Lung (tissue), 12 donors: ENCODE measurements around the gene PIF1. TPM values are rescaled to one million over a fixed set of nuclear protein-coding genes. Genes with fewer than 3 reads are reported as not detected.

Source experiments
- ATAC-seq: fragments of 200-7000 bp; cut with Tn5 transposase; one replicate; pipeline ENCODE4 v1.9.1; 2020; ENCODE audit warnings: moderate number of reproducible peaks; ENCODE audit not compliant: insufficient read depth, low FRiP score
- DNase-seq, 3 donors: peaks; one replicate each; pipeline ENCODE4 v3.0.0-alpha.2; 2013 to 2017
- H3K27ac ChIP-seq, 2 donors: one replicate each; pipeline ENCODE4 v1.5.1; 2013; ENCODE audit warnings: mild to moderate bottlenecking in 2 of 2, moderate library complexity in 2 of 2, control low read depth in 1 of 2, inconsistent platforms in 1 of 2, low read depth in 1 of 2, low read length in 1 of 2
- H3K27me3 ChIP-seq, 3 donors: one replicate each; pipeline ENCODE4 v1.5.1; 2013; ENCODE audit warnings: low read length in 2 of 3; ENCODE audit not compliant: control insufficient read depth in 3 of 3, insufficient read depth in 3 of 3
- H3K36me3 ChIP-seq, 4 donors: one replicate each; pipeline ENCODE4 v1.5.1; 2013; ENCODE audit warnings: low read length in 4 of 4, mild to moderate bottlenecking in 1 of 4, moderate library complexity in 1 of 4; ENCODE audit not compliant: control insufficient read depth in 4 of 4, insufficient read depth in 4 of 4
- H3K4me1 ChIP-seq, 5 donors: one replicate each; pipeline ENCODE4 v1.5.1; 2013; ENCODE audit warnings: low read length in 5 of 5, mild to moderate bottlenecking in 2 of 5, moderate library complexity in 1 of 5; ENCODE audit not compliant: control insufficient read depth in 5 of 5, insufficient read depth in 5 of 5
- H3K4me3 ChIP-seq: one replicate; pipeline ENCODE4 v1.5.1; 2013; ENCODE audit warnings: mild to moderate bottlenecking, control low read depth, moderate library complexity
- H3K9ac ChIP-seq, 2 donors: one replicate each; pipeline ENCODE4 v1.5.1; 2013; ENCODE audit warnings: low read length in 2 of 2, control low read depth in 1 of 2; ENCODE audit not compliant: insufficient read depth in 1 of 2
- H3K9me3 ChIP-seq, 4 donors: one replicate each; pipeline ENCODE4 v1.5.1; 2013; ENCODE audit warnings: low read length in 3 of 4, mild to moderate bottlenecking in 1 of 4, moderate library complexity in 1 of 4; ENCODE audit not compliant: control insufficient read depth in 4 of 4, insufficient read depth in 3 of 4
- WGBS, 2 donors: extraction: QIAGEN DNeasy Blood & Tissue Kit; methylation state at CpG; one replicate each; pipeline ENCODE4 v1.1.7; 2013; 5-methylcytosine and 5-hydroxymethylcytosine counted together
- polyA plus RNA-seq, 2 donors: library from polyadenylated mRNA; stranded (reverse); fragments of 200-250 nt; gene quantifications; one replicate each; pipeline ENCODE4 v1.2.1, GENCODE V29; 2013
- total RNA-seq, 2 donors: library from RNA; depleted of rRNA in 1 of 2; stranded (reverse); fragments of >200 nt in 1 of 2; gene quantifications; one replicate each; pipeline ENCODE4 v1.2.1, GENCODE V29; 2014 to 2021
- TF ChIP-seq, protein P1 (sequence below): IDR thresholded peaks from 2 replicates; pipeline ENCODE4 v1.5.1; 2012; ENCODE audit warnings: mild to moderate bottlenecking; ENCODE audit errors: control extremely low read depth, extremely low read depth
- donor health status: control.
- donor health status: control.
- donor health status: Bipolar disorder and iron deficiency.
- donor health status: healthy.
- donor health status: DM: yes; HTN: yes; CAD: no.

The PIF1 gene
- total and polyA plus RNA-seq, 4 donors, result 1.1 to 2.4 (median 1.2) TPM

DNA sequence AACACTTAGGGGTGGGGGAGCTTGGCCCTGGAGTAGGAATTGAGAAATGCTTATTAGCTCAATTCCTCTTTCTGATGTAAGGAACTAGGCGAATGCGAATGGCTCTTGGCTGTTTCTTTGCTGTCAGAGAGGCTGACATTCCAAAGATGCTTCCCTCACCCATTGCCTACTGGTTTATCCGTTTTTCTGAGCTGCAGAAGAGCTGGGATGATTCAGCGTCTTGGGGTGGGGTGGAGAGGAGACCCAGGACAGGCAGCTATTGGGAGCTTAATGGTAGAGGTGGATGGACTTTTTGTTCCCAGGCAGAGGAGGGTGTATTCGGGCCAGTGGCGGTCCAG is 26.0 kb upstream of the PIF1 start:
- no peaks in the 10 kb centered on the region for H3K9me3 ChIP-seq
- H3K4me3 ChIP-seq, result no peak overlapping the region
- DNase-seq (peak; percentile 75 to 91 (median 82)), ATAC-seq (peak; percentile 37)
- peak overlapping the region in 1 of 2 donors; percentile 71 for H3K27ac ChIP-seq
- H3K9ac ChIP-seq, result no peak overlapping the region
- H3K27me3 ChIP-seq, result no peaks in the 10 kb centered on the region
- H3K4me1 ChIP-seq, result peaks cover 0 to 50% (median 30%) of the 10 kb centered on the region in 5 donors
- TF ChIP-seq, protein P1, sequence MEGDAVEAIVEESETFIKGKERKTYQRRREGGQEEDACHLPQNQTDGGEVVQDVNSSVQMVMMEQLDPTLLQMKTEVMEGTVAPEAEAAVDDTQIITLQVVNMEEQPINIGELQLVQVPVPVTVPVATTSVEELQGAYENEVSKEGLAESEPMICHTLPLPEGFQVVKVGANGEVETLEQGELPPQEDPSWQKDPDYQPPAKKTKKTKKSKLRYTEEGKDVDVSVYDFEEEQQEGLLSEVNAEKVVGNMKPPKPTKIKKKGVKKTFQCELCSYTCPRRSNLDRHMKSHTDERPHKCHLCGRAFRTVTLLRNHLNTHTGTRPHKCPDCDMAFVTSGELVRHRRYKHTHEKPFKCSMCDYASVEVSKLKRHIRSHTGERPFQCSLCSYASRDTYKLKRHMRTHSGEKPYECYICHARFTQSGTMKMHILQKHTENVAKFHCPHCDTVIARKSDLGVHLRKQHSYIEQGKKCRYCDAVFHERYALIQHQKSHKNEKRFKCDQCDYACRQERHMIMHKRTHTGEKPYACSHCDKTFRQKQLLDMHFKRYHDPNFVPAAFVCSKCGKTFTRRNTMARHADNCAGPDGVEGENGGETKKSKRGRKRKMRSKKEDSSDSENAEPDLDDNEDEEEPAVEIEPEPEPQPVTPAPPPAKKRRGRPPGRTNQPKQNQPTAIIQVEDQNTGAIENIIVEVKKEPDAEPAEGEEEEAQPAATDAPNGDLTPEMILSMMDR, result no peak
- 53 to 56% methylated on average over 6 of the region's 6 CpGs for WGBS, 2 donors
- peaks cover 0 to 39% (median 17%) of the 10 kb centered on the region in 4 donors for H3K36me3 ChIP-seq

DNA sequence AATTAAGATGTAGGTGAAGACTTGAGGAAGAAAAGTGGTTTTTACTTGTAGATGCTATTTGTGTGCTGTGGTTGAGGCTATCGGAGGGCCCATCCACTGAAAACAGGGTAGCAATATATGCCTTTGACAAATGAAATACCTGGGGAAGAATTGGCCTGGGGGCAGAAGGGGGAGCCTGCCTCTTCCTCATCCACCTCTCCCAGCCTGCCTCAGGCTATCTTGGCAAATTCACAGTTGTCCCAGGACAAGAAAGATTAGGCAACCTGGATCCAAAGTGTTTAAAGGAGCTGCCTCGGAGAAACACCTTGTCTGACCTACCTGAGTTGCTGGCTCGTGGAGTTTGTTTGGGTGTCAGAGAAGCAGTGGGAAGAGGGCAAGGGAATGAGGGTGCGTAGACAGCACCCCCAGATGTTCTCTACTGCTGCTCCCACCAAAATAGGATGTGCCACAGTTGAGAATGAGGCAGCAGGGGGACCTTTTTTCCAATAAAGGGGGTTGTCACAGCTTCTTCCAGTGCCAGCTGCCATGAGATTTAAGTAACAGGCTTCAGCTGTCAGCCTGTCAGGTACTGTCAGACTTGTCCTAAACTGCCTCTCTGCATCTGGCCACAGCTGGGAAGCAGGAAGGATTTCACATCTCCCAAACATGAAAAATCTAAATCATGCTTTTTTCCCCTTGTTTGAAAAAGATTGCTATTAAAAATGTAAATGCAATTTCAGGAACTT is 25.5 kb upstream of the PIF1 start:
- Histone ChIP-seq H3K27ac (peak overlapping the region in 1 of 2 donors; percentile 46), H3K36me3 (peaks cover 0 to 34% (median 18%) of the 10 kb centered on the region in 4 donors), H3K27me3 (no peaks in the 10 kb centered on the region), H3K9me3 (no peaks in the 10 kb centered on the region), H3K4me3 (no peak overlapping the region), H3K4me1 (peaks cover 0 to 46% (median 27%) of the 10 kb centered on the region in 5 donors), H3K9ac (peak overlapping the region in 1 of 2 donors; percentile 70)
- 70 to 73% methylated on average over 4 of the region's 4 CpGs for WGBS, 2 donors
- ATAC-seq, result no peak
- no peak for DNase-seq
- TF ChIP-seq, protein P1, result no peak

DNA sequence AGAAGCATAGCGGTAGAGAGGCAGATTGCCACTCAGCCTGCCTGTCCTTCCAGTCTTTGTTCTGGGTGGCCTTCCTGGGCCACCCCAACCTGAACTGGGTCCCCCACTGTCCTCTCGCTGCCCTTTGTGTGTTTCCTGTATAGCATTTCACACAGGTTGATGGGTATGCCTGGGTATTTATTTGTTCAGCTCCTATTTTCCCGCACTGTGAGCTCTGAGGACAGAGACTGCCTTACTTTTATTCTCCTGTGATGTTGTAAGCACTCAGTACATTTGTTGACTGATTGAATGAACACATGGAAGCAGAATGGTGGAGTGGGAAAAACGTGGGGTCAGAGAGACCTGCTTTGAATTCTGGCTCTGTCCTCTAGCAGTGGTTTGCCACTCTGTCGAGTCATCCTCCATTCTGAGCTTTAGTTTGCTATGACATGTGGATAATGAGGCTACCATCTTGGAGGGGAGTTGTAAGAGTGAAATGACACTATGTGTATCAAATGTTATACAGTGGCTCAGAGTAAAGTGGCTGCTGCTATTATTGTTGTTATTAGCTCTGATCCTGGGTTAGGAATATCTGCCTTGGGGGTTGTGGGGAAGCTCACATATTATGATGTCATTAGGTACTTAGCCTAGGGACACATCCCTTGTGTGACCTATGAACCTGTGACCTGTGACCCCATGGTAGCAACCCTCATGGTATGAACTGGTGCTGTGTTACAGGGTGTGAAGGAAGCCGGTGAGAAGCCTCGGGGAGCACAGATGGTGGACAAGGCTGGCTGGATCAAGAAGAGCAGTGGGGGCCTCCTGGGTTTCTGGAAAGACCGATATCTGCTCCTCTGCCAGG is 22.6 kb upstream of the PIF1 start:
- ATAC-seq, result no peak
- 88 to 89% methylated on average over 8 of the region's 8 CpGs for WGBS, 2 donors
- Histone ChIP-seq H3K27ac (no peak overlapping the region), H3K27me3 (no peaks in the 10 kb centered on the region), H3K36me3 (peaks cover 0 to 17% (median 9%) of the 10 kb centered on the region in 4 donors), H3K4me3 (no peak overlapping the region), H3K9ac (no peak overlapping the region), H3K4me1 (peaks cover 0 to 48% (median 28%) of the 10 kb centered on the region in 5 donors), H3K9me3 (no peaks in the 10 kb centered on the region)
- no peak for DNase-seq
- TF ChIP-seq, protein P1, result no peak
